ENCODE results near the gene ASB15. TPM values are rescaled to one million over a fixed set of nuclear protein-coding genes. Genes with fewer than 3 reads are reported as not detected.

ASB15 gene
- total and polyA plus RNA-seq, 2 of the 4 experiments (the other 2 are of a cell fraction) = not detected

DNA sequence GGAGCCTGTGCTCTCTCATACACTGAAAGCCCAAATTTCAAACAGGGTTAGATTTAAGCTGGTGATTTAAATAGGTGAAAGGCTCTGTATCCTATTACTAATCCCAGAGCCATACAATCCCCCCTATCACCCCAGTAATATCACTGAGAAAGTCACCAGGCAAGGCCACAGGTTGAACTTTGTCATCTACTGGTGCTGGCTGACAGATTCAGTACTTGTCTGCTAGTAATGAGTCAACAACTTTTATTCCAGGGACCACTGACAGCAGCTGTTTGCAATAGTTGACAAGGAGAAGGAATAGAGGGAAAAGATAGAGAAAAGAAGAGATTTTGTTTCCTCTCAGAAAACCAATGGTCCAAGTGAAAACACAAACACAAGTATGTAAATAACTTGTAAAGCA, 10.4 kb downstream of the ASB15 start:
- H2AK5ac ChIP-seq (ENCODE audit: low read depth, low read length) = no peak overlapping the region
- peaks cover 2% of the 10 kb centered on the region for H3K27me3 ChIP-seq (ENCODE audit: control insufficient read depth, insufficient read depth, low read length)
- H3K4me3 ChIP-seq (ENCODE audit: insufficient read depth, low read depth, low read length) = no peak overlapping the region
- H3K79me1 ChIP-seq (ENCODE audit: low read depth in 1 of 2, low read length in 2 of 2) = no peaks in the 10 kb centered on the region
- no peak overlapping the region for H2BK120ac ChIP-seq (ENCODE audit: low read depth, low read length)
- H3K23ac ChIP-seq (ENCODE audit: low read depth, low read length) = no peak overlapping the region
- intact Hi-C loops (cut with micrococcal nuclease) = no loop called here
- CTCF ChIA-PET = interaction anchor here (0.6 to 0.7 kb wide), 2 partner anchors 13 to 16 kb away, joined by 3 read pairs; no protein-coding TSS in a partner anchor
- H2BK20ac ChIP-seq (ENCODE audit: low read depth, low read length) = no peak overlapping the region
- no peak overlapping the region for H3K27ac ChIP-seq (ENCODE audit: insufficient read depth, low read length)
- no peaks in the 10 kb centered on the region for H3K9me3 ChIP-seq (ENCODE audit: control insufficient read depth, insufficient read depth, low read length)
- no peak for DNase-seq
- no peak overlapping the region for H2AK9ac ChIP-seq (replicated peaks; ENCODE audit: low read depth, low read length, poor library complexity)
- H3K56ac ChIP-seq (ENCODE audit: extremely low read depth, insufficient read depth, low read length) = no peak overlapping the region
- dilution Hi-C loops (cut with HindIII; ENCODE audit: low sequenced_read_pairs, unreplicated experiment) = no loop called here
- no TSS peak for BruUV-seq (replicated peaks)
- in situ Hi-C loops (cut with MboI; ENCODE audit: low sequenced_read_pairs) = no loop called here
- POLR2A ChIA-PET (ENCODE audit: unreplicated experiment) = no interaction called here
- no peaks in the 10 kb centered on the region for H3K9me1 ChIP-seq (ENCODE audit: insufficient read depth, low read length)
- no peak overlapping the region for H2AFZ ChIP-seq (replicated peaks; ENCODE audit: low read length, poor library complexity)
- no peak overlapping the region for H3K9ac ChIP-seq (ENCODE audit: low read depth, low read length)
- H4K91ac ChIP-seq (ENCODE audit: insufficient read depth, low read depth, low read length) = no peak overlapping the region
- no peaks in the 10 kb centered on the region for H3K36me3 ChIP-seq (ENCODE audit: control insufficient read depth, insufficient read depth, low read length)
- H4K8ac ChIP-seq (ENCODE audit: low read depth in 2 of 2, low read length in 2 of 2) = no peak overlapping the region
- H2BK15ac ChIP-seq (ENCODE audit: low read depth, low read length) = no peak overlapping the region
- ATAC-seq (ENCODE audit: low read depth) = no peak
- no peak for TF ChIP-seq FOS (IDR thresholded peaks at IDR 0.05; ENCODE audit: low read depth, low read length)
- TF ChIP-seq, protein P1, sequence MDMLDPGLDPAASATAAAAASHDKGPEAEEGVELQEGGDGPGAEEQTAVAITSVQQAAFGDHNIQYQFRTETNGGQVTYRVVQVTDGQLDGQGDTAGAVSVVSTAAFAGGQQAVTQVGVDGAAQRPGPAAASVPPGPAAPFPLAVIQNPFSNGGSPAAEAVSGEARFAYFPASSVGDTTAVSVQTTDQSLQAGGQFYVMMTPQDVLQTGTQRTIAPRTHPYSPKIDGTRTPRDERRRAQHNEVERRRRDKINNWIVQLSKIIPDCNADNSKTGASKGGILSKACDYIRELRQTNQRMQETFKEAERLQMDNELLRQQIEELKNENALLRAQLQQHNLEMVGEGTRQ (IDR thresholded peaks at IDR 0.05; ENCODE audit: low read depth, low read length) = no peak
- TF ChIP-seq SMC3 (IDR thresholded peaks at IDR 0.05; ENCODE audit: low read depth, low read length) = no peak
- no peak for TF ChIP-seq CEBPB (IDR thresholded peaks at IDR 0.05; ENCODE audit: low read depth, low read length)
- TF ChIP-seq MXI1 (IDR thresholded peaks at IDR 0.05; ENCODE audit: borderline replicate concordance, low read depth, low read length) = no peak
- no peak for TF ChIP-seq CHD1 (IDR thresholded peaks at IDR 0.05; ENCODE audit: low read depth, low read length)
- no peak overlapping the region for H3K4ac ChIP-seq (ENCODE audit: low read depth, low read length)
- H4K5ac ChIP-seq (ENCODE audit: low read depth, low read length) = no peak overlapping the region
- no peak overlapping the region for H3K18ac ChIP-seq (ENCODE audit: low read depth, low read length)
- H4K20me1 ChIP-seq (ENCODE audit: insufficient read depth, low read length) = no peaks in the 10 kb centered on the region
- 0 out of 2 replicates have a peak, but pooled peaks cover 2% of the 10 kb centered on the region for H3K4me1 ChIP-seq (ENCODE audit: control insufficient read depth, insufficient read depth, low read length)
- H3K4me2 ChIP-seq (ENCODE audit: low read depth, low read length) = no peak overlapping the region
- no peak overlapping the region for H3K14ac ChIP-seq (replicated peaks; ENCODE audit: low read depth, low read length)
- no peak overlapping the region for H2BK5ac ChIP-seq (ENCODE audit: low read depth, low read length, poor library complexity, severe bottlenecking)

Measured in IMR-90 (cell line).